ENCODE results near the gene IFI44L.
A peak's percentile ranks its signal among the peaks of the same experiment; 100 is the strongest.

Gene IFI44L

DNA sequence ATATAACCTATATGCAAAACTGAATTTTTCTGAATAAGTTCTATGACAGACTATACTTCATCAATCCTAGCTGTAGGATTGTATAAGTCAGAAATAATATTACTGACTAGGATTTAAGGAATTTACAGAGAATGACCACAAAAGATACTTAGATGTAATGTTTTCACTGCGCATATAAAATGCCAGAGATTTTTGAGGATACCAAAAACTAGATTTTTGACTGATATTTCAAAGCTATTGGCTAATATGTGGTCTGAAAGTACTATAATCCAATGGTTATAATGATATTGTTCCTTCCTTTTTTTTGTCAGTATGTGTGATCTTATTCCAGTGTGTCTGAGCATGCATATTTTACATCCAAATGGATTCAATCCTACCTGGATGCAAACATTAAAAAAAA is 17.0 kb upstream of the IFI44L start:
- no peaks in the 10 kb centered on the region for H3K36me3 ChIP-seq (ENCODE audit: insufficient read depth, low read length)
- H3K9ac ChIP-seq (ENCODE audit: insufficient read length) = no peak overlapping the region
- no peak for TF ChIP-seq FOXP2 (optimal IDR thresholded peaks at IDR 0.05; ENCODE audit: control extremely low read depth, extremely low read length, insufficient read depth)
- no peak for TF ChIP-seq POLR2AphosphoS5 (IDR thresholded peaks at IDR 0.05; ENCODE audit: borderline replicate concordance, low read depth, low read length)
- no peak for TF ChIP-seq EZH2 (IDR thresholded peaks at IDR 0.05)
- H3K27ac ChIP-seq = no peak overlapping the region
- H3K4me3 ChIP-seq = no peak overlapping the region
- no peak for DNase-seq (ENCODE audit: low read depth, low spot score)
- no peaks in the 10 kb centered on the region for H3K9me3 ChIP-seq (ENCODE audit: low read depth, low read length)

DNA sequence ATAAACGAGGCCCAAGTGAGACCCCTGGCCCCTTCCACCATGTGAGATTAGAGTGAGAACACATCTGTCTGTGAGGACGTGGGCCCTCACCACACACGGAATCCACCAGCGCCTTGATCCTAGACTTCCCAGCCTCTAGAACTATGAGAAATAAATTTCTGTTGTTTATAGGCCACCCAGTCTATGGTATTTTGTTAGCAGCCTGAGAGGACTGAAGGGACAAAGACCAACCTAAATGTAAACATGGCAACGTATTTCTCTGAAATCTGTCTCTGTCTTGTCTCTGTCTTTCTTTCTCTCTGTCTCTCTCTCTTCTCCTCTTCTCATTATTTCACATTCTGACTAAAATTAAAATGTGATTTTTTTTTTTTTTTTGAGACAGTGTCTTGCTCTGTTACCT is 15.6 kb upstream of the IFI44L start:
- DNase-seq (ENCODE audit: low read depth, low spot score) = no peak
- Histone ChIP-seq H3K4me3 (no peak overlapping the region), H3K36me3 (ENCODE audit: insufficient read depth, low read length) (no peaks in the 10 kb centered on the region), H3K9ac (ENCODE audit: insufficient read length) (no peak overlapping the region), H3K9me3 (ENCODE audit: low read depth, low read length) (no peaks in the 10 kb centered on the region), H3K27ac (no peak overlapping the region)
- TF ChIP-seq EZH2 (IDR thresholded peaks at IDR 0.05) = no peak

DNA sequence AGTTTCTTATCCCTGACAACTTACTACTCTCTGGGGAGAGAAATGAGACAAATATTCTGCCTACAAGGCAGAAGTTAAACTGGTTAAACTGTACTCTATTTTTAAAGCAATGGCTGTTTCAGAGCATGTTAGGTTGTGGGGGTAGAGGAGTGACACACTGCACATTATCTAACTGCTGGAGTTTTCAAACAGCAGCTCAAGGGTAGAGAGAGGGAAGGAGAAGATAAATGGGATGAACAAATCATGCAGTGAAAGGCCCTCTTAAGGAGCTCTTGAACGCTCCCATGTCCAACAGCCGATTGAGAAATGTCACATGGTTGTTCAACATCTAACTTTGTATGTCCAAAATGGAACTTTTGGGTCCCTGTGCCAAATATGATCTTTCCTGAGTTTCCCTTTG is 14.0 kb upstream of the IFI44L start:
- Histone ChIP-seq H3K36me3 (ENCODE audit: insufficient read depth, low read length) (no peaks in the 10 kb centered on the region), H3K4me3 (peak overlapping the region; percentile 33; the same call in 1 of the 2 replicates), H3K9ac (ENCODE audit: insufficient read length) (peak overlapping the region; percentile 60), H3K9me3 (ENCODE audit: low read depth, low read length) (no peaks in the 10 kb centered on the region), H3K27ac (peak overlapping the region; percentile 84)
- TF ChIP-seq FOXP2 (optimal IDR thresholded peaks at IDR 0.05; ENCODE audit: control extremely low read depth, extremely low read length, insufficient read depth) (no peak), POLR2AphosphoS5 (IDR thresholded peaks at IDR 0.05; ENCODE audit: borderline replicate concordance, low read depth, low read length) (no peak), EZH2 (IDR thresholded peaks at IDR 0.05) (no peak)
- DNase-seq (ENCODE audit: low read depth, low spot score) = no peak

DNA sequence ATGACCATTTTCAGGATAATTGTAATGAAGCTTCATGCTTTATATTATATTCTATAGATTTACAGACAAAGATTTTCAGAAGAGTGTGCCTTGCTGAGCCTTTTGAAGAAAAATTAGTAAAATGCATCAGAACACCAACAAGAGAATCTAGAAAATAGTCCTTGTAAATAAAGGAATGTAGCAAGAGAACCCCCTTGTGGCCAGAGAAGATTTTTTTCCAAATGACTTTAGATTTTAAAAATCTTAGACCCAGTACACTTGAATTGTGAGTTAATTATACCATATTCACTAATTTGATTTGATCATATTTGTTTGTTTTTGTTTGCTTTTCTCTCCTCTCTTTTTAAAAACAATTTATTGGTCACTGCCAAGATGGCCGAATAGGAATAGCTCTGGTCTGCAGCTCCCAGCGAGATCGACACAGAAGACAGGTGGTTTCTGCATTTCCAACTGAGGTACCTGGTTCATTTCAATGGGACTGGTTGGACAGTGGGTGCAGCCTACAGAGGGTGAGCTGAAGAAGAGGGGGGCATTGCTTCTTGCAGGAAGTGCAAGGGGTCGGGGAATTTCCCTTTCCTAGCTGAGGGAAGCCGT is 12.8 kb upstream of the IFI44L start:
- Histone ChIP-seq H3K36me3 (ENCODE audit: insufficient read depth, low read length) (no peaks in the 10 kb centered on the region), H3K27ac (peak overlapping the region; percentile 84), H3K9me3 (ENCODE audit: low read depth, low read length) (no peaks in the 10 kb centered on the region), H3K9ac (ENCODE audit: insufficient read length) (peak overlapping the region; percentile 60), H3K4me3 (peak overlapping the region; percentile 33)
- peak; percentile 26 for DNase-seq (ENCODE audit: low read depth, low spot score)
- TF ChIP-seq POLR2AphosphoS5 (IDR thresholded peaks at IDR 0.05; ENCODE audit: borderline replicate concordance, low read depth, low read length) = no peak
- TF ChIP-seq EZH2 (IDR thresholded peaks at IDR 0.05) = no peak
- TF ChIP-seq FOXP2 (optimal IDR thresholded peaks at IDR 0.05; ENCODE audit: control extremely low read depth, extremely low read length, insufficient read depth) = no peak

DNA sequence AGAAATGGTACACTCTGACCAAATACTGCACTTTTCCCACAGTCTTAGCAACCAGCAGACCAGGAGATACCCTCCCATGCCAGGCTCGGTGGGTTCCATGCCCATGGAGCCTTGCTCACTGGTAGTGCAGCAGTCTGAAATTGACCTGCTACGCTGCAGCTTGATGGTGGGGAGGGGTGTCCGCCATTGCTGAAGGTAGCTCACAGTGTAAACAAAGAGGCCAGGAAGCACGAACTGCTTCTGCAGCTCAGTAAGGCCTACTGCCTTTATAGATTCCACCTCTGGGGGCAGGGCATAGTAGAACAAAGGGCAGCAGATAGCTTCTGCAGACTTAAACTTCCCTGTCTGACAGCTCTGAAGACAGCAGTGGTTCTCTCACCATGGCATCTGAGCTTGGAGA is 12.3 kb upstream of the IFI44L start:
- Histone ChIP-seq H3K27ac (no peak overlapping the region), H3K36me3 (ENCODE audit: insufficient read depth, low read length) (no peaks in the 10 kb centered on the region), H3K9me3 (ENCODE audit: low read depth, low read length) (no peaks in the 10 kb centered on the region), H3K9ac (ENCODE audit: insufficient read length) (no peak overlapping the region), H3K4me3 (no peak overlapping the region)
- DNase-seq (ENCODE audit: low read depth, low spot score) = no peak
- no peak for TF ChIP-seq FOXP2 (optimal IDR thresholded peaks at IDR 0.05; ENCODE audit: control extremely low read depth, extremely low read length, insufficient read depth)
- no peak for TF ChIP-seq EZH2 (IDR thresholded peaks at IDR 0.05)
- TF ChIP-seq POLR2AphosphoS5 (IDR thresholded peaks at IDR 0.05; ENCODE audit: borderline replicate concordance, low read depth, low read length) = no peak

DNA sequence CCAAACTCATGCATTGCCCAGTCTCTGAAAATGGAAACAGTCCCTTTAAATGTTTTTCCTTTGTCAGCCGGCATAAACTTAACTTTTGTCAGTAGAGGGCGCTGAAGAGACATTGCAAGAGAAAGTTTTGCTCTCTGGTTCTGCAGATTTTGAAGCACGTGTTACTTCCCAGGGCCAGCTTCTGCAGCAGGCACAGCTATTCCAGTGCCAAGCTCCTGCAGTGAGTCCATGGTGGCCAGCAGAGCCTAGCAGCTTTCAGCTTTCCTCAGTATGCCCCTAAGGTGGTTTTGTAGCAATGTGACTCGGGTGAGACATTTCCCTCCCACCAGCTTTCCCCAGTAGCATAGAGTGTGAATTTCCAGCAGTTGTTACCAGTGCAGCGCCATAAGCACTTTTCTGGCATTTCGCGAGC is 2.6 kb upstream of the IFI44L start:
- DNase-seq (ENCODE audit: low read depth, low spot score) = peak; percentile 86
- H3K9ac ChIP-seq (ENCODE audit: insufficient read length) = peak overlapping the region; percentile 39
- no peak overlapping the region for H3K4me3 ChIP-seq
- H3K36me3 ChIP-seq (ENCODE audit: insufficient read depth, low read length) = peaks cover 5% of the 10 kb centered on the region; the same call in 1 of the 2 replicates
- TF ChIP-seq FOXP2 (optimal IDR thresholded peaks at IDR 0.05; ENCODE audit: control extremely low read depth, extremely low read length, insufficient read depth) (no peak), POLR2AphosphoS5 (IDR thresholded peaks at IDR 0.05; ENCODE audit: borderline replicate concordance, low read depth, low read length) (0 out of 2 replicates have a peak, but pooled peaks have one; percentile 17), EZH2 (IDR thresholded peaks at IDR 0.05) (no peak)
- no peaks in the 10 kb centered on the region for H3K9me3 ChIP-seq (ENCODE audit: low read depth, low read length)
- peak overlapping the region; percentile 76; the same call in 1 of the 2 replicates for H3K27ac ChIP-seq

DNA sequence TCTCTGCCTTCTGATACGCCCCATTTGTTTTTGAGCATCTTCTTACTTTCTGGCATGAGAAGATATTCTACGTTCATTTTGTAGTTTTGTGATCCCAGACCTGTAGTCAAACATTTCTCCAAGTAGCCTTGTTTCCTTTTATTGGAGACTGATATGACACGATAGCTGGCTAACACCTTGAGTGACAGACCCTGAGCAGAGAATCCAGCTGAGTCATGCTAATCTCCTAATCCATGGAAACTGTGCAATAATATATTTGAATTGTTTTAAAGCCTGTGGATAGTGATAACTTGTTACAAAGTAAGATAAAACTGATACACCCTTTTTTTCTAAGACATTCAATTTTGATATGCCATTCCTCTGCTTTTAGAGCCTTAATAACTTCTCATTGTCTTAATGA is 1.2 kb upstream of the IFI44L start:
- Histone ChIP-seq H3K36me3 (ENCODE audit: insufficient read depth, low read length) (peaks cover 7% of the 10 kb centered on the region; the same call in 1 of the 2 replicates), H3K27ac (peak overlapping the region; percentile 76), H3K9me3 (ENCODE audit: low read depth, low read length) (no peaks in the 10 kb centered on the region), H3K9ac (ENCODE audit: insufficient read length) (no peak overlapping the region), H3K4me3 (no peak overlapping the region)
- TF ChIP-seq POLR2AphosphoS5 (IDR thresholded peaks at IDR 0.05; ENCODE audit: borderline replicate concordance, low read depth, low read length) = no peak
- no peak for TF ChIP-seq FOXP2 (optimal IDR thresholded peaks at IDR 0.05; ENCODE audit: control extremely low read depth, extremely low read length, insufficient read depth)
- TF ChIP-seq EZH2 (IDR thresholded peaks at IDR 0.05) = no peak
- DNase-seq (ENCODE audit: low read depth, low spot score) = no peak

DNA sequence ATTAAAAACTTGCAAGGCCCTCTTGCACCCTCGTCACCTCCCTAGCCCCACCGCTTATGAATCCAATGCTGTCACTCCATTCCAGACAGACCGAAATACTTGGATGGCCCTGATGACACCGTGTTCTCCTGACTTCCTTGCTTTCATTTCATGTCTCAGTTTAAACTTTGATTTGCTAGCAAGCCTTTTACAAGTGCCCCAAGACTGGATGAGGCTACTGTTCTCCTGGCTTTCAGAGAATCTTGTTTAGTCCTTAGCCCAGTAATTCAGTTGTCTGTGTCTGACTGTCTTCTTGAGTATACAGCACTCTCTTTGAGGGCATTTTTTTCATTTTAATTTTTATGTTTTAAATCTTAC is 824 bp upstream of the IFI44L start:
- Histone ChIP-seq H3K27ac (peak overlapping the region; percentile 76), H3K4me3 (peak overlapping the region; percentile 72), H3K9me3 (ENCODE audit: low read depth, low read length) (no peaks in the 10 kb centered on the region), H3K9ac (ENCODE audit: insufficient read length) (peak overlapping the region; percentile 53), H3K36me3 (ENCODE audit: insufficient read depth, low read length) (peaks cover 7% of the 10 kb centered on the region; the same call in 1 of the 2 replicates)
- TF ChIP-seq POLR2AphosphoS5 (IDR thresholded peaks at IDR 0.05; ENCODE audit: borderline replicate concordance, low read depth, low read length) (no peak), FOXP2 (optimal IDR thresholded peaks at IDR 0.05; ENCODE audit: control extremely low read depth, extremely low read length, insufficient read depth) (no peak), EZH2 (IDR thresholded peaks at IDR 0.05) (no peak)
- DNase-seq (ENCODE audit: low read depth, low spot score) = no peak

DNA sequence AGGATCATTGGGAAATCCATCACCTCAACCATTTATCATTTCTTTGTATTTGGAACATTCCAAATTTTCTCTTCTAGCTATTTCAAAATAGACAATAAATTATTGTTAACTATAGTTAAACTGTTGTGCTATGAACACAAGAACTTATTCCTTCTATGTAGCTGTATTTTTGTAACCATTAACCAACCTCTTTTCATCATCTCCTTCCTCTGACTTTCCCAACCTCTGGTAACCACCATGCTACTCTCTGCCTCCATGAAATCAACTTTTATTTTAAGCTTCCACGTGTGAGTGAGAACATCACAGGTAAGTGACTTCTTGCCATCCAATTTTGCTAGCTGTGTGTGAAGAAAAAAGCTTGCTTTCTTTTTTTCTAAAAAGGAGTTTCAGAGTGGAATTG is 418 bp downstream of the IFI44L start:
- Histone ChIP-seq H3K36me3 (ENCODE audit: insufficient read depth, low read length) (peaks cover 7% of the 10 kb centered on the region; the same call in 1 of the 2 replicates), H3K4me3 (peak overlapping the region; percentile 72), H3K9me3 (ENCODE audit: low read depth, low read length) (no peaks in the 10 kb centered on the region), H3K9ac (ENCODE audit: insufficient read length) (peak overlapping the region; percentile 53), H3K27ac (peak overlapping the region; percentile 76)
- DNase-seq (ENCODE audit: low read depth, low spot score) = no peak
- TF ChIP-seq EZH2 (IDR thresholded peaks at IDR 0.05) = no peak
- TF ChIP-seq FOXP2 (optimal IDR thresholded peaks at IDR 0.05; ENCODE audit: control extremely low read depth, extremely low read length, insufficient read depth) = no peak
- TF ChIP-seq POLR2AphosphoS5 (IDR thresholded peaks at IDR 0.05; ENCODE audit: borderline replicate concordance, low read depth, low read length) = no peak

All from SK-N-MC (cell line).